Measurements from ENCODE around the gene OXNAD1.
A peak's percentile ranks its signal among the peaks of the same experiment; 100 is the strongest.

The OXNAD1 gene

GRCh38 chr3:16243706-16244490, 21.1 kb upstream of the OXNAD1 start:
- in situ Hi-C loops (cut with MboI; ENCODE audit: low sequenced_read_pairs, unreplicated experiment): loop anchor here (10.0 kb wide), 1 partner anchor 199 kb away; no protein-coding TSS in a partner anchor
- no peak for DNase-seq (ENCODE audit: low spot score)
- TF ChIP-seq CTCF (IDR thresholded peaks at IDR 0.05; ENCODE audit: borderline replicate concordance, control extremely low read depth, extremely low read depth, insufficient read depth, missing control alignments): no peak

- DNase-seq (ENCODE audit: low spot score): no peak
- no peak for TF ChIP-seq CTCF (IDR thresholded peaks at IDR 0.05; ENCODE audit: borderline replicate concordance, control extremely low read depth, extremely low read depth, insufficient read depth, missing control alignments)
- in situ Hi-C loops (cut with MboI; ENCODE audit: low sequenced_read_pairs, unreplicated experiment): loop anchor here (10.0 kb wide), 1 partner anchor 201 kb away; no protein-coding TSS in a partner anchor
These were observed 19.4 kb upstream of the OXNAD1 start for GRCh38 chr3:16245609-16246008.

DNA sequence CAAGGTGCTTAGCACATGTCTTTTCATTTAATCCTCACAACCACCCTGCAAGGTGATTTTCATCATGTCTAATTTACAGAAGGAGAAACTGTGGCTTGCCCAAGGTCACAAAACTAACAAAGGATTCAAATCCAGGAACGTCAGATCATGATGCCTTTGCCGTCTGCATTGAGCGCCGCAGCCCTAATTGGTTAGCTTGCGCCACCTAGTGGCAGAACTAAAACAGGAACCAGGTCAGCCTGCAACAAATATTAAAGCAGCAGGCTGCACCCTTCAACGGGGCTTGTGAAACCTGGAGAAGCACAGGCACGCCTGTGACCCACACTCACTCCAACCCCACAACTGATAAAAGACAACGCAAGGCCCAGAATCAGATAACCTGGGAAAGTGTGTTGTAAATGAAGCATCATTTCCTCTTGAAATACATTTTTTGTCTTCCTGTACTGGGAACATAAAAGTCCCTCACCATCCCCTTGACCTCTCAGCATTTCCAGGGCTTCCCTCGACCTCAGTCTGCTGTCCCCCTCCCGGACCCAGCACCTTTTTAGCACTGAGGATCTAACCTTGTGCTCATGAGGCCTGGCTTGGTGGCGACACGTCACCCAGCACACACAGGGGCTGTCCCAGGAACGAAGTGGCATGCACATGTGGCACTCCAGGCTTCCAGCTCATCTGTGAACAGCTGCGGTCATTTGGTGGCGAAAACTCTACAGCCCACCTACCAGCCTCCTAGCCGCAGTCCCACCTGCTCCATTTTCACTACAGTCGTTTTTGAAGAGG, 17.5 kb upstream of the OXNAD1 start:
- in situ Hi-C loops (cut with MboI; ENCODE audit: low sequenced_read_pairs, unreplicated experiment): loop anchor here (10.0 kb wide), 1 partner anchor 203 kb away; no protein-coding TSS in a partner anchor
- peak; percentile 88 for TF ChIP-seq CTCF (IDR thresholded peaks at IDR 0.05; ENCODE audit: borderline replicate concordance, control extremely low read depth, extremely low read depth, insufficient read depth, missing control alignments)
- peak; percentile 78 for DNase-seq (ENCODE audit: low spot score)

DNA sequence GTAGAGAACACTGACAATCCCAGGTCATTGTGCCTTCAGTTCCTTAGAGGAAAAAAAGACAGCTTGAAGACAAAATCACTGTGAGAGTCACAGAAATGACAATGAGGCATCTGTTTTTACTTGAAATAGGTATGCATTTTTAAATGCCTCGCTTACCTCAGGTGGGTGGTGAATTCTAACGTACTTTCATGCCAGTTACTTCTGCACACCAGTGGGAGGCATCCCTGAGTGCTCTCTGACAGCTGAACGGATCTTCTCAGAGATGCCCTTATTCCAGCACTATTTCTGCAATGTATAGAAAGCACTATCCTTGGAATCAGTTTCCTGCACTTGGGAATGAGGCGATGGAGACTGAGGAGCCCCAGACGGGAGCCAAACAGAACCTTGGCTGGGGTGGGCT, 16.5 kb upstream of the OXNAD1 start:
- TF ChIP-seq CTCF (IDR thresholded peaks at IDR 0.05; ENCODE audit: borderline replicate concordance, control extremely low read depth, extremely low read depth, insufficient read depth, missing control alignments): no peak
- no peak for DNase-seq (ENCODE audit: low spot score)
- in situ Hi-C loops (cut with MboI; ENCODE audit: low sequenced_read_pairs, unreplicated experiment): loop anchor here (10.0 kb wide), 1 partner anchor 204 kb away; no protein-coding TSS in a partner anchor

- peak; percentile 22 for TF ChIP-seq CTCF (IDR thresholded peaks at IDR 0.05; ENCODE audit: borderline replicate concordance, control extremely low read depth, extremely low read depth, insufficient read depth, missing control alignments)
- in situ Hi-C loops (cut with MboI; ENCODE audit: low sequenced_read_pairs, unreplicated experiment): loop anchor here (10.0 kb wide), 1 partner anchor 205 kb away; no protein-coding TSS in a partner anchor
- peak; percentile 31 for DNase-seq (ENCODE audit: low spot score)
These were observed 15.7 kb upstream of the OXNAD1 start for GRCh38 chr3:16249336-16249735.

GRCh38 chr3:16249886-16250285, 15.1 kb upstream of the OXNAD1 start:
- in situ Hi-C loops (cut with MboI; ENCODE audit: low sequenced_read_pairs, unreplicated experiment): loop anchor here (10.0 kb wide), 1 partner anchor 205 kb away; no protein-coding TSS in a partner anchor
- TF ChIP-seq CTCF (IDR thresholded peaks at IDR 0.05; ENCODE audit: borderline replicate concordance, control extremely low read depth, extremely low read depth, insufficient read depth, missing control alignments): no peak
- no peak for DNase-seq (ENCODE audit: low spot score)

All from GM13976 (cell line).